ENCODE measurements around the gene CPA2. TPM values are rescaled to one million over a fixed set of nuclear protein-coding genes. Genes with fewer than 3 reads are reported as not detected.

Gene CPA2
- total RNA-seq, 2 donors from 2014 or later, result 0.40 to 0.66 TPM

GRCh38 chr7:130303551-130303950 is 36.9 kb downstream of the CPA2 start:
- 86 to 100% methylated on average over 1 to 5 of the region's 5 CpGs for WGBS, 2 experiments (ENCODE audit: insufficient coverage in 1 of 2, insufficient read length in 1 of 2)
- no peak overlapping the region for H3K9ac ChIP-seq (ENCODE audit: extremely low read depth, low read length, poor library complexity, severe bottlenecking)
- Mint-ChIP-seq H3K27ac (no peak overlapping the region), H3K27me3 (ENCODE audit: insufficient read depth) (peaks cover 3% of the 10 kb centered on the region), H3K9me3 (no peaks in the 10 kb centered on the region), H3K36me3 (ENCODE audit: low read depth) (no peaks in the 10 kb centered on the region), H3K4me1 (no peaks in the 10 kb centered on the region), H3K4me3 (no peak overlapping the region)
- no peak overlapping the region for H3K4me3 ChIP-seq (ENCODE audit: low read length)
- DNase-seq, result no peak
- H3K9me3 ChIP-seq (ENCODE audit: control insufficient read depth, low read length), result no peaks in the 10 kb centered on the region
- no peaks in the 10 kb centered on the region for H3K27me3 ChIP-seq (ENCODE audit: control insufficient read depth, insufficient read depth, low read length, poor library complexity, severe bottlenecking)
- H3K36me3 ChIP-seq (ENCODE audit: control insufficient read depth, insufficient read depth, low read length), result no peaks in the 10 kb centered on the region
- no peak for TF ChIP-seq CTCF (conservative IDR thresholded peaks at IDR 0.05)
- no peak overlapping the region for H3K27ac ChIP-seq (ENCODE audit: low read depth, low read length)
- no peaks in the 10 kb centered on the region for H3K4me1 ChIP-seq (ENCODE audit: control insufficient read depth, insufficient read depth, low read length)

GRCh38 chr7:130303982-130304381 is 37.3 kb downstream of the CPA2 start:
- Histone ChIP-seq H3K27ac (ENCODE audit: low read depth, low read length) (no peak overlapping the region), H3K4me1 (ENCODE audit: control insufficient read depth, insufficient read depth, low read length) (no peaks in the 10 kb centered on the region), H3K4me3 (ENCODE audit: low read length) (no peak overlapping the region), H3K9ac (ENCODE audit: extremely low read depth, low read length, poor library complexity, severe bottlenecking) (no peak overlapping the region), H3K27me3 (ENCODE audit: control insufficient read depth, insufficient read depth, low read length, poor library complexity, severe bottlenecking) (no peaks in the 10 kb centered on the region), H3K36me3 (ENCODE audit: control insufficient read depth, insufficient read depth, low read length) (no peaks in the 10 kb centered on the region), H3K9me3 (ENCODE audit: control insufficient read depth, low read length) (no peaks in the 10 kb centered on the region)
- peaks cover 3% of the 10 kb centered on the region for H3K27me3 Mint-ChIP-seq (ENCODE audit: insufficient read depth)
- DNase-seq, result no peak
- no peak overlapping the region for H3K4me3 Mint-ChIP-seq
- no peaks in the 10 kb centered on the region for H3K36me3 Mint-ChIP-seq (ENCODE audit: low read depth)
- H3K27ac Mint-ChIP-seq, result no peak overlapping the region
- 95% methylated on average over 5 of the region's 5 CpGs for WGBS, 2 experiments (ENCODE audit: insufficient coverage in 1 of 2, insufficient read length in 1 of 2)
- no peaks in the 10 kb centered on the region for H3K9me3 Mint-ChIP-seq
- H3K4me1 Mint-ChIP-seq, result no peaks in the 10 kb centered on the region
- TF ChIP-seq CTCF (conservative IDR thresholded peaks at IDR 0.05), result no peak

- 93 to 95% methylated on average over 3 of the region's 3 CpGs for WGBS, 2 experiments (ENCODE audit: insufficient coverage in 1 of 2, insufficient read length in 1 of 2)
Observed at GRCh38 chr7:130304878-130305277, 38.2 kb downstream of the CPA2 start.

More at GRCh38 chr7:130304878-130305277, 38.2 kb downstream of the CPA2 start:
- H3K27me3 ChIP-seq (ENCODE audit: control insufficient read depth, insufficient read depth, low read length, poor library complexity, severe bottlenecking), result no peaks in the 10 kb centered on the region
- no peaks in the 10 kb centered on the region for H3K36me3 ChIP-seq (ENCODE audit: control insufficient read depth, insufficient read depth, low read length)
- no peaks in the 10 kb centered on the region for H3K9me3 ChIP-seq (ENCODE audit: control insufficient read depth, low read length)
- no peaks in the 10 kb centered on the region for H3K36me3 Mint-ChIP-seq (ENCODE audit: low read depth)
- no peaks in the 10 kb centered on the region for H3K4me1 Mint-ChIP-seq
- DNase-seq, result no peak
- H3K27ac Mint-ChIP-seq, result no peak overlapping the region
- peaks cover 3% of the 10 kb centered on the region for H3K27me3 Mint-ChIP-seq (ENCODE audit: insufficient read depth)
- H3K4me3 Mint-ChIP-seq, result no peak overlapping the region
- H3K9me3 Mint-ChIP-seq, result no peaks in the 10 kb centered on the region
- no peak overlapping the region for H3K4me3 ChIP-seq (ENCODE audit: low read length)
- H3K4me1 ChIP-seq (ENCODE audit: control insufficient read depth, insufficient read depth, low read length), result no peaks in the 10 kb centered on the region
- no peak overlapping the region for H3K27ac ChIP-seq (ENCODE audit: low read depth, low read length)
- H3K9ac ChIP-seq (ENCODE audit: extremely low read depth, low read length, poor library complexity, severe bottlenecking), result no peak overlapping the region
- TF ChIP-seq CTCF (conservative IDR thresholded peaks at IDR 0.05), result no peak
